ENCODE results near the gene PSKH1.

GRCh38 chr16:67936880-67937605 lies 44.0 kb downstream of the PSKH1 start:
- TF ChIP-seq CTCF (optimal IDR thresholded peaks at IDR 0.05 in 1 of 3, IDR thresholded peaks at IDR 0.05 in 1 of 3, conservative IDR thresholded peaks at IDR 0.05 in 1 of 3; ENCODE audit: extremely low read depth in 1 of 3, insufficient read depth in 2 of 3, low read length in 3 of 3): no peak
- no peak for TF ChIP-seq EZH2 (IDR thresholded peaks at IDR 0.05; ENCODE audit: low read length)

All from keratinocyte (primary cell).